Measurements from ENCODE around the gene CCDC192.

Gene CCDC192

DNA sequence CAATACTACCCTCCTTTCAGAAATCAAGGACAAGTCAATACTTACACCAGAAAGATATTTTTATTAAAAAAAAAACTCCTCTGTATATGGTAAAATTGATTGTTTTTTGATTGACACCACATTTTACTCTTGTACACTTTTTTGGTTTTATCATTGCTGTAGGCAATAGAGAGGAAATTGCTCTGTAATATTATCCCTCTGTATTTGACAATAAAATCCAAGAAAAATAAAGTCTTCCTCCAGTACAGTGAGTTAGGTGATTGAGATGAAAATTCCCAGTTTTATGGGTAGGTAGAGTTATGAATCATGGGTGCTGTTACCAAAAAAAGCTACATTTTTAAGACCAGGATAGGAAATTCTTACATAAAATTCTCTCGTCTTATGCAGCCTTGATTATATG is 22.6 kb upstream of the CCDC192 start:
- Histone ChIP-seq H3K4me2 (ENCODE audit: low read depth, low read length, poor library complexity, severe bottlenecking) (no peak overlapping the region), H3F3A (ENCODE audit: low read depth) (no peaks in the 10 kb centered on the region), H3K4me1 (ENCODE audit: insufficient read depth, low read length, poor library complexity, severe bottlenecking) (no peaks in the 10 kb centered on the region), H3K4me3 (ENCODE audit: low read length, poor library complexity, severe bottlenecking) (no peak overlapping the region), H3K79me2 (ENCODE audit: insufficient read depth, low read length) (no peaks in the 10 kb centered on the region), H4K20me1 (ENCODE audit: insufficient read depth, low read length, poor library complexity, severe bottlenecking) (no peaks in the 10 kb centered on the region), H3K9me2 (replicated peaks; ENCODE audit: low read depth, low read length) (no peaks in the 10 kb centered on the region), H3K9ac (ENCODE audit: low read depth, low read length, poor library complexity, severe bottlenecking) (no peak overlapping the region), H2AFZ (ENCODE audit: low read length) (no peak overlapping the region), H3K9me3 (ENCODE audit: insufficient read depth, low read depth, low read length) (no peaks in the 10 kb centered on the region), H3K27me3 (ENCODE audit: insufficient read depth, low read length, poor library complexity, severe bottlenecking) (no peaks in the 10 kb centered on the region), H3K36me3 (ENCODE audit: insufficient read depth, low read length) (no peaks in the 10 kb centered on the region)
- TF ChIP-seq, protein P1, sequence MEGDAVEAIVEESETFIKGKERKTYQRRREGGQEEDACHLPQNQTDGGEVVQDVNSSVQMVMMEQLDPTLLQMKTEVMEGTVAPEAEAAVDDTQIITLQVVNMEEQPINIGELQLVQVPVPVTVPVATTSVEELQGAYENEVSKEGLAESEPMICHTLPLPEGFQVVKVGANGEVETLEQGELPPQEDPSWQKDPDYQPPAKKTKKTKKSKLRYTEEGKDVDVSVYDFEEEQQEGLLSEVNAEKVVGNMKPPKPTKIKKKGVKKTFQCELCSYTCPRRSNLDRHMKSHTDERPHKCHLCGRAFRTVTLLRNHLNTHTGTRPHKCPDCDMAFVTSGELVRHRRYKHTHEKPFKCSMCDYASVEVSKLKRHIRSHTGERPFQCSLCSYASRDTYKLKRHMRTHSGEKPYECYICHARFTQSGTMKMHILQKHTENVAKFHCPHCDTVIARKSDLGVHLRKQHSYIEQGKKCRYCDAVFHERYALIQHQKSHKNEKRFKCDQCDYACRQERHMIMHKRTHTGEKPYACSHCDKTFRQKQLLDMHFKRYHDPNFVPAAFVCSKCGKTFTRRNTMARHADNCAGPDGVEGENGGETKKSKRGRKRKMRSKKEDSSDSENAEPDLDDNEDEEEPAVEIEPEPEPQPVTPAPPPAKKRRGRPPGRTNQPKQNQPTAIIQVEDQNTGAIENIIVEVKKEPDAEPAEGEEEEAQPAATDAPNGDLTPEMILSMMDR (conservative IDR thresholded peaks at IDR 0.05; ENCODE audit: low read length), result no peak
- TF ChIP-seq EZH2phosphoT487 (IDR thresholded peaks at IDR 0.05; ENCODE audit: borderline replicate concordance), result no peak

DNA sequence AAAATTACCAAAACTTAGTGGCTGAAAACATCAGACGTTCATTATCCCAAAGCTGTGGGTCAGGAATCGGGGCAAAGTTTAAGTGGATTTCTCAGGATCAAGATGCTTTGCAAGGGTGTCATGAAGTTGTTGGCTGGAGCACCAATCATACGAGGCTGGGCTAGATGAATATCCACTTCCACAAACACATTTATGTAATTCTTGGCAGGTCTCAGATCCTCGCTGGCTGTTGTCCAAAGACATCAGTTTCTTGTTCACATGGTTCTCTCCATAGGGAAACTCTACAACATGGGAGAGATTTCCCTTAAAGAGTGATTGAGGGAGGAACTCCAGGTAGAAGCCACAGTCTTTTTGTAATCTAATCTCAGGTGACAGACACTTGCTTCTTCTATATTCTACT is 20.2 kb upstream of the CCDC192 start:
- H3K4me1 ChIP-seq (ENCODE audit: insufficient read depth, low read length, poor library complexity, severe bottlenecking), result no peaks in the 10 kb centered on the region
- no peak overlapping the region for H3K4me2 ChIP-seq (ENCODE audit: low read depth, low read length, poor library complexity, severe bottlenecking)
- H3K79me2 ChIP-seq (ENCODE audit: insufficient read depth, low read length), result no peaks in the 10 kb centered on the region
- H3K36me3 ChIP-seq (ENCODE audit: insufficient read depth, low read length), result no peaks in the 10 kb centered on the region
- H3F3A ChIP-seq (ENCODE audit: low read depth), result no peaks in the 10 kb centered on the region
- no peaks in the 10 kb centered on the region for H3K27me3 ChIP-seq (ENCODE audit: insufficient read depth, low read length, poor library complexity, severe bottlenecking)
- no peak overlapping the region for H2AFZ ChIP-seq (ENCODE audit: low read length)
- H3K9me3 ChIP-seq (ENCODE audit: insufficient read depth, low read depth, low read length), result no peaks in the 10 kb centered on the region
- no peak overlapping the region for H3K4me3 ChIP-seq (ENCODE audit: low read length, poor library complexity, severe bottlenecking)
- TF ChIP-seq EZH2phosphoT487 (IDR thresholded peaks at IDR 0.05; ENCODE audit: borderline replicate concordance), result no peak
- TF ChIP-seq, protein P1 (conservative IDR thresholded peaks at IDR 0.05; ENCODE audit: low read length), result no peak
- no peak overlapping the region for H3K9ac ChIP-seq (ENCODE audit: low read depth, low read length, poor library complexity, severe bottlenecking)
- H3K9me2 ChIP-seq (replicated peaks; ENCODE audit: low read depth, low read length), result no peaks in the 10 kb centered on the region
- no peaks in the 10 kb centered on the region for H4K20me1 ChIP-seq (ENCODE audit: insufficient read depth, low read length, poor library complexity, severe bottlenecking)

DNA sequence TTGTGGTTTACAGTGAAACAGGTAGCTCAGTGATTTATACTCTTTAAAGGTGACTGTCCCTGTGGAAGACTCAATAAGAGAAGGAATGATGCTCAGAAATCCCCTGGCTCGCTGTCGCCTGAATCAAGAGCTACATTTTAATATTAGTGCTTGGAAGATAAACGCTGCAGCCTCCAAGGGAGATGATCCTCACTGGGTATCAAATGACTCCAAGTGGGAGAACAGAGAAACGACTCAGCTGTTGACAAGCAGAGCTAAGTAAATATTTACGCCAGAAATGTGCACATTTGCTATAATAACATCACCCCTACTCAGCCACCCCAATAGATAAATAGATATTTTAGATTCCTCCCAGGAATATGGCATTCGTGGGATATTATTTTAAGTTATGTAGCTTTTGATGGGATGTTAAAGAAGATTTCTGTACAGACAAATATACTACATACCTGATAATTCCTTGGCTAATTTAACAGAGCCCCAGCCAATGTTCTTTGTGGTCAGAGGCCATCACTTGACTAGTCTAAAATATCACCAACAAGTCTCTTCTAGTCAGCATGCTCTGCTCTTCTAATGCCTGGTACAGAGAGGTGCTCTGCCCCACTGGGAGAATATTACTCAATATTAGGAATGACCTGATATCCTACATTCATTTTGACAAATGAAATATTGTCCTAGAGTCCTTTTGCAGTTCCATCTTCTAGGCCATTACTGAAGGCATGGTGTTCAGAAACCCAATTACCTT is 18.3 kb upstream of the CCDC192 start:
- H3F3A ChIP-seq (ENCODE audit: low read depth), result no peaks in the 10 kb centered on the region
- H3K9me2 ChIP-seq (replicated peaks; ENCODE audit: low read depth, low read length), result no peaks in the 10 kb centered on the region
- H2AFZ ChIP-seq (ENCODE audit: low read length), result no peak overlapping the region
- no peak overlapping the region for H3K4me3 ChIP-seq (ENCODE audit: low read length, poor library complexity, severe bottlenecking)
- H3K9me3 ChIP-seq (ENCODE audit: insufficient read depth, low read depth, low read length), result no peaks in the 10 kb centered on the region
- no peaks in the 10 kb centered on the region for H3K36me3 ChIP-seq (ENCODE audit: insufficient read depth, low read length)
- no peak overlapping the region for H3K4me2 ChIP-seq (ENCODE audit: low read depth, low read length, poor library complexity, severe bottlenecking)
- no peak overlapping the region for H3K9ac ChIP-seq (ENCODE audit: low read depth, low read length, poor library complexity, severe bottlenecking)
- H3K27me3 ChIP-seq (ENCODE audit: insufficient read depth, low read length, poor library complexity, severe bottlenecking), result no peaks in the 10 kb centered on the region
- TF ChIP-seq EZH2phosphoT487 (IDR thresholded peaks at IDR 0.05; ENCODE audit: borderline replicate concordance), result no peak
- TF ChIP-seq, protein P1 (conservative IDR thresholded peaks at IDR 0.05; ENCODE audit: low read length), result no peak
- no peaks in the 10 kb centered on the region for H3K79me2 ChIP-seq (ENCODE audit: insufficient read depth, low read length)
- H4K20me1 ChIP-seq (ENCODE audit: insufficient read depth, low read length, poor library complexity, severe bottlenecking), result no peaks in the 10 kb centered on the region
- H3K4me1 ChIP-seq (ENCODE audit: insufficient read depth, low read length, poor library complexity, severe bottlenecking), result no peaks in the 10 kb centered on the region

All from Loucy (cell line).